Mesodermal cell (in vitro differentiated cells): Measurements from ENCODE around the gene ALK.
"Not testable (repeated sequence)": the region's sequence is repeated elsewhere in the genome, so short reads cannot be mapped to it uniquely, and the experiment has no call there.

ENCODE experiments used
- H3K27ac ChIP-seq: 2 replicates; pipeline ENCODE4 v1.7.0; 2013; ENCODE audit warnings: mild to moderate bottlenecking, low read depth, low read length, moderate library complexity; ENCODE audit not compliant: severe bottlenecking
- H3K36me3 ChIP-seq: 2 replicates; pipeline ENCODE4 v1.7.1; 2013; ENCODE audit warnings: mild to moderate bottlenecking, low read length, moderate library complexity; ENCODE audit not compliant: control insufficient read depth, insufficient read depth
- H3K4me1 ChIP-seq: one replicate; pipeline ENCODE4 v1.7.1; 2013; ENCODE audit warnings: mild to moderate bottlenecking, low read length; ENCODE audit not compliant: insufficient read depth, control insufficient read depth, poor library complexity, severe bottlenecking
- H3K4me3 ChIP-seq: 2 replicates; pipeline ENCODE4 v1.7.0; 2013; ENCODE audit warnings: low read length, control low read depth, mild to moderate bottlenecking; ENCODE audit not compliant: insufficient read depth, poor library complexity, severe bottlenecking; ENCODE audit errors: extremely low read depth
- H3K9me3 ChIP-seq: 2 replicates; pipeline ENCODE4 v1.7.1; 2013; ENCODE audit warnings: mild to moderate bottlenecking, low read length, moderate library complexity; ENCODE audit not compliant: control insufficient read depth
- WGBS, 2 experiments: methylation state at CpG; one replicate each; pipeline ENCODE4 v1.1.5; 2013; ENCODE audit warnings: missing lambda C conversion rate in 2 of 2; ENCODE audit not compliant: insufficient coverage in 2 of 2; 5-methylcytosine and 5-hydroxymethylcytosine counted together

The ALK gene

GRCh38 chr2:29844713-29845326 is 76.6 kb downstream of the ALK start:
- H3K9me3 ChIP-seq, result no peaks in the 10 kb centered on the region
- no peak overlapping the region for H3K4me3 ChIP-seq
- H3K4me1 ChIP-seq, result no peaks in the 10 kb centered on the region
- H3K36me3 ChIP-seq, result no peaks in the 10 kb centered on the region
- WGBS, 2 experiments, result 100% methylated on average over 1 of the region's 3 CpGs; no CpG with 5 or more reads in 1 of the 2 experiments
- no peak overlapping the region for H3K27ac ChIP-seq

- Histone ChIP-seq H3K36me3 (no peaks in the 10 kb centered on the region), H3K4me1 (no peaks in the 10 kb centered on the region), H3K9me3 (peaks cover 7% of the 10 kb centered on the region), H3K27ac (no peak overlapping the region), H3K4me3 (no peak overlapping the region)
- WGBS, 2 experiments, result 56 to 77% methylated on average over 3 to 4 of the region's 6 CpGs
Measured at GRCh38 chr2:29841386-29842004, 79.9 kb downstream of the ALK start.

- no peak overlapping the region for H3K4me3 ChIP-seq
- no peaks in the 10 kb centered on the region for H3K4me1 ChIP-seq
- 86 to 100% methylated on average over 1 to 2 of the region's 4 CpGs for WGBS, 2 experiments
- no peak overlapping the region for H3K27ac ChIP-seq
- no peaks in the 10 kb centered on the region for H3K36me3 ChIP-seq
- peaks cover 7% of the 10 kb centered on the region for H3K9me3 ChIP-seq
Measured at GRCh38 chr2:29839306-29839705, 82.1 kb downstream of the ALK start.

- H3K9me3 ChIP-seq, result peaks cover 7% of the 10 kb centered on the region
- no peaks in the 10 kb centered on the region for H3K4me1 ChIP-seq
- no peak overlapping the region for H3K27ac ChIP-seq
- H3K4me3 ChIP-seq, result no peak overlapping the region
- H3K36me3 ChIP-seq, result no peaks in the 10 kb centered on the region
Measured at GRCh38 chr2:29837925-29838324, 83.5 kb downstream of the ALK start.

GRCh38 chr2:29834624-29835023 is 86.8 kb downstream of the ALK start:
- WGBS, 2 experiments, result 83 to 100% methylated on average over 1 to 2 of the region's 2 CpGs

GRCh38 chr2:29834036-29834540 is 87.3 kb downstream of the ALK start:
- Histone ChIP-seq H3K27ac (no peak overlapping the region), H3K36me3 (no peaks in the 10 kb centered on the region), H3K4me3 (no peak overlapping the region), H3K9me3 (peaks cover 7% of the 10 kb centered on the region), H3K4me1 (no peaks in the 10 kb centered on the region)
- no CpG with 5 or more reads among the region's 1 CpG for WGBS, 2 experiments

More at GRCh38 chr2:29834624-29835023, 86.8 kb downstream of the ALK start:
- Histone ChIP-seq H3K9me3 (peaks cover 7% of the 10 kb centered on the region), H3K27ac (no peak overlapping the region), H3K4me3 (no peak overlapping the region), H3K36me3 (no peaks in the 10 kb centered on the region), H3K4me1 (no peaks in the 10 kb centered on the region)

- WGBS, 2 experiments, result 100% methylated on average over 1 of the region's 2 CpGs
- Histone ChIP-seq H3K9me3 (no peaks in the 10 kb centered on the region), H3K27ac (no peak overlapping the region)
Measured at GRCh38 chr2:29831560-29831959, 89.8 kb downstream of the ALK start.

GRCh38 chr2:29829841-29830240 is 91.5 kb downstream of the ALK start:
- Histone ChIP-seq H3K36me3 (no peaks in the 10 kb centered on the region), H3K9me3 (no peaks in the 10 kb centered on the region), H3K27ac (no peak overlapping the region), H3K4me1 (no peaks in the 10 kb centered on the region), H3K4me3 (no peak overlapping the region)
- no CpG with 5 or more reads among the region's 2 CpGs for WGBS, 2 experiments

More at GRCh38 chr2:29831560-29831959, 89.8 kb downstream of the ALK start:
- no peaks in the 10 kb centered on the region for H3K4me1 ChIP-seq
- no peaks in the 10 kb centered on the region for H3K36me3 ChIP-seq
- no peak overlapping the region for H3K4me3 ChIP-seq

- H3K27ac ChIP-seq, result not testable (repeated sequence)
- WGBS, 2 experiments, result 82 to 83% methylated on average over 1 of the region's 1 CpG
Measured at GRCh38 chr2:29824145-29824544, 97.2 kb downstream of the ALK start.

GRCh38 chr2:29821591-29821990 is 99.8 kb downstream of the ALK start:
- H3K4me3 ChIP-seq, result no peak overlapping the region

More at GRCh38 chr2:29824145-29824544, 97.2 kb downstream of the ALK start:
- not testable (repeated sequence) for H3K4me1 ChIP-seq, H3K9me3 ChIP-seq, H3K4me3 ChIP-seq, H3K36me3 ChIP-seq

GRCh38 chr2:29819570-29819969 is 101.8 kb downstream of the ALK start:
- Histone ChIP-seq H3K36me3 (no peaks in the 10 kb centered on the region), H3K27ac (no peak overlapping the region), H3K4me3 (no peak overlapping the region), H3K4me1 (no peaks in the 10 kb centered on the region), H3K9me3 (no peaks in the 10 kb centered on the region)

More at GRCh38 chr2:29821591-29821990, 99.8 kb downstream of the ALK start:
- no peaks in the 10 kb centered on the region for H3K9me3 ChIP-seq
- H3K27ac ChIP-seq, result no peak overlapping the region
- WGBS, 2 experiments, result 82 to 100% methylated on average over 2 of the region's 2 CpGs
- no peaks in the 10 kb centered on the region for H3K4me1 ChIP-seq
- H3K36me3 ChIP-seq, result no peaks in the 10 kb centered on the region
